Liver (tissue), 9 donors: ENCODE data around the gene MED14. TPM values are rescaled to one million over a fixed set of nuclear protein-coding genes. Genes with fewer than 3 reads are reported as not detected.

ENCODE experiments used
- DNase-seq: peaks from one replicate; pipeline ENCODE4 v3.0.0-alpha.2; 2017; ENCODE audit warnings: low spot score
- H3K27ac ChIP-seq, 2 donors: one replicate each; pipeline ENCODE4 v1.7.0; 2013; ENCODE audit warnings: inconsistent platforms in 2 of 2, low read length in 2 of 2, control low read depth in 1 of 2, low read depth in 1 of 2, mild to moderate bottlenecking in 1 of 2
- H3K27me3 ChIP-seq, 4 donors: one replicate each; pipeline versions ENCODE4 v1.6.1 to v1.7.0; 2013; ENCODE audit warnings: low read length in 3 of 4, inconsistent platforms in 1 of 4, mild to moderate bottlenecking in 1 of 4, moderate library complexity in 1 of 4; ENCODE audit not compliant: control insufficient read depth in 4 of 4, insufficient read depth in 4 of 4
- H3K36me3 ChIP-seq, 4 donors: one replicate each; pipeline versions ENCODE4 v1.6.1 to v1.7.0; 2013; ENCODE audit warnings: low read length in 3 of 4, mild to moderate bottlenecking in 3 of 4, low read depth in 1 of 4, moderate library complexity in 1 of 4; ENCODE audit not compliant: control insufficient read depth in 4 of 4, insufficient read depth in 3 of 4
- H3K4me1 ChIP-seq, 4 donors: one replicate each; pipeline versions ENCODE4 v1.6.1 to v1.7.0; 2013; ENCODE audit warnings: low read length in 3 of 4, mild to moderate bottlenecking in 3 of 4, moderate library complexity in 1 of 4; ENCODE audit not compliant: control insufficient read depth in 4 of 4, insufficient read depth in 4 of 4
- H3K4me3 ChIP-seq, 3 donors: one replicate each; pipeline versions ENCODE4 v1.6.1 to v1.7.0; 2013; ENCODE audit warnings: low read length in 3 of 3, control low read depth in 1 of 3, low read depth in 1 of 3, mild to moderate bottlenecking in 1 of 3
- H3K9ac ChIP-seq, 2 donors: one replicate each; pipeline ENCODE4 v1.7.0; 2013; ENCODE audit warnings: low read length in 2 of 2, mild to moderate bottlenecking in 2 of 2, moderate library complexity in 2 of 2, control low read depth in 1 of 2, low read depth in 1 of 2
- H3K9me3 ChIP-seq, 4 donors: one replicate each; pipeline versions ENCODE4 v1.6.1 to v1.7.0; 2013; ENCODE audit warnings: low read length in 3 of 4; ENCODE audit not compliant: control insufficient read depth in 4 of 4
- ATF3 ChIP-seq: IDR thresholded peaks from 2 replicates; pipeline ENCODE4 v1.6.1; 2016; ENCODE audit warnings: antibody characterized with exemption
- CTCF ChIP-seq: fragments of 150-350 bp; IDR thresholded peaks from 2 replicates; pipeline ENCODE4 v1.5.1; 2017; ENCODE audit warnings: improper control_type of control experiment, low read depth, low read length; ENCODE audit not compliant: missing input control
- EGR1 ChIP-seq, 2 donors: IDR thresholded peaks; 2 replicates each; pipeline ENCODE4 v1.6.1; 2016 to 2018; ENCODE audit warnings: antibody characterized with exemption in 2 of 2, low read depth in 2 of 2
- FOXA1 ChIP-seq: IDR thresholded peaks from 2 replicates; pipeline ENCODE4 v1.6.1; 2016; ENCODE audit warnings: antibody characterized with exemption
- FOXA2 ChIP-seq: IDR thresholded peaks from 2 replicates; pipeline ENCODE4 v1.6.1; 2016; ENCODE audit warnings: antibody characterized with exemption
- GABPA ChIP-seq, 2 donors: IDR thresholded peaks in 1 of 2; conservative IDR thresholded peaks in 1 of 2; 2 replicates each; pipeline ENCODE4 v1.6.1; 2016; ENCODE audit warnings: antibody characterized with exemption in 2 of 2, mild to moderate bottlenecking in 1 of 2, moderate library complexity in 1 of 2
- HNF4A ChIP-seq, 2 donors: conservative IDR thresholded peaks; 2 replicates each; pipeline ENCODE4 v1.6.1; 2016; ENCODE audit warnings: antibody characterized with exemption in 2 of 2, mild to moderate bottlenecking in 2 of 2
- HNF4G ChIP-seq: IDR thresholded peaks from 2 replicates; pipeline ENCODE4 v1.6.1; 2016; ENCODE audit warnings: antibody characterized with exemption
- JUND ChIP-seq, 2 donors: IDR thresholded peaks; 2 replicates each; pipeline ENCODE4 v1.6.1; 2016; ENCODE audit warnings: antibody characterized with exemption in 2 of 2
- NR2F2 ChIP-seq: IDR thresholded peaks from 2 replicates; pipeline ENCODE4 v1.6.1; 2016; ENCODE audit warnings: antibody characterized with exemption
- RAD21 ChIP-seq, 2 donors: IDR thresholded peaks; 2 replicates each; pipeline ENCODE4 v1.6.1; 2016; ENCODE audit warnings: antibody characterized with exemption in 2 of 2, mild to moderate bottlenecking in 2 of 2
- RXRA ChIP-seq, 2 donors: IDR thresholded peaks; 2 replicates each; pipeline ENCODE4 v1.6.1; 2017 to 2018; ENCODE audit warnings: antibody characterized with exemption in 2 of 2, mild to moderate bottlenecking in 1 of 2
- SP1 ChIP-seq: IDR thresholded peaks from 2 replicates; pipeline ENCODE4 v1.6.1; 2018; ENCODE audit warnings: antibody characterized with exemption, mild to moderate bottlenecking
- TAF1 ChIP-seq: conservative IDR thresholded peaks from 2 replicates; pipeline ENCODE4 v1.6.1; 2016; ENCODE audit warnings: antibody characterized with exemption, mild to moderate bottlenecking
- YY1 ChIP-seq: IDR thresholded peaks from 2 replicates; pipeline ENCODE4 v1.6.1; 2016; ENCODE audit warnings: antibody characterized with exemption, mild to moderate bottlenecking
- ZBTB33 ChIP-seq: IDR thresholded peaks from 2 replicates; pipeline ENCODE4 v1.6.1; 2016; ENCODE audit warnings: antibody characterized with exemption
- WGBS: extraction: QIAGEN DNeasy Blood & Tissue Kit; methylation state at CpG from one replicate; pipeline ENCODE4 v1.1.7; 2013; 5-methylcytosine and 5-hydroxymethylcytosine counted together
- polyA plus RNA-seq, 2 donors: library from polyadenylated mRNA; stranded (reverse) in 1 of 2; unstranded in 1 of 2; fragments of 200-250 nt in 1 of 2; fragments of >200 nt in 1 of 2; fragmentation: Nextera tagmentation in 1 of 2; extraction: Ambion mirVana in 1 of 2; gene quantifications; one replicate each; pipeline versions ENCODE4 v1.2.1 to v1.2.3, GENCODE V29; 2013 to 2015
- total RNA-seq, 2 donors: library from RNA; depleted of rRNA; stranded (reverse); fragments of >200 nt; gene quantifications; one replicate each; pipeline ENCODE4 v1.2.3, GENCODE V29; 2014
- TF ChIP-seq, protein P1 (sequence below): IDR thresholded peaks from 2 replicates; pipeline ENCODE4 v1.6.1; 2016; ENCODE audit warnings: antibody characterized with exemption, mild to moderate bottlenecking
- TF ChIP-seq, protein P2 (sequence below): IDR thresholded peaks from 2 replicates; pipeline ENCODE4 v1.6.1; 2016; ENCODE audit warnings: antibody characterized with exemption
- donor health status: healthy.
- donor health status: healthy.
- donor health status: healthy.
- donor health status: healthy.
- donor health status: healthy.

MED14 gene
- total and polyA plus RNA-seq, 4 donors, result 5.5 to 20.1 (median 7.0) TPM

GRCh38 chrX:40687169-40687568 is 48.2 kb downstream of the MED14 start:
- Histone ChIP-seq H3K4me3 (no peak overlapping the region), H3K9ac (no peak overlapping the region), H3K27me3 (no peaks in the 10 kb centered on the region), H3K9me3 (no peaks in the 10 kb centered on the region), H3K36me3 (peaks cover 0 to 21% (median 14%) of the 10 kb centered on the region in 4 donors), H3K27ac (no peak overlapping the region), H3K4me1 (peaks cover 0 to 1% (median 0%) of the 10 kb centered on the region in 4 donors)
- TF ChIP-seq SP1 (no peak), ATF3 (no peak), TAF1 (no peak), ZBTB33 (no peak), FOXA1 (no peak), YY1 (no peak), GABPA (IDR thresholded peaks at IDR 0.05 in 1 of 2, conservative IDR thresholded peaks at IDR 0.05 in 1 of 2) (no peak), JUND (IDR thresholded peaks at IDR 0.05) (no peak), CTCF (no peak), RXRA (IDR thresholded peaks at IDR 0.05) (no peak), HNF4A (conservative IDR thresholded peaks at IDR 0.05) (no peak), EGR1 (IDR thresholded peaks at IDR 0.05; ENCODE audit: low read depth in 2 of 2) (no peak), RAD21 (IDR thresholded peaks at IDR 0.05) (no peak), HNF4G (no peak), FOXA2 (no peak), NR2F2 (no peak)
- TF ChIP-seq, protein P1, sequence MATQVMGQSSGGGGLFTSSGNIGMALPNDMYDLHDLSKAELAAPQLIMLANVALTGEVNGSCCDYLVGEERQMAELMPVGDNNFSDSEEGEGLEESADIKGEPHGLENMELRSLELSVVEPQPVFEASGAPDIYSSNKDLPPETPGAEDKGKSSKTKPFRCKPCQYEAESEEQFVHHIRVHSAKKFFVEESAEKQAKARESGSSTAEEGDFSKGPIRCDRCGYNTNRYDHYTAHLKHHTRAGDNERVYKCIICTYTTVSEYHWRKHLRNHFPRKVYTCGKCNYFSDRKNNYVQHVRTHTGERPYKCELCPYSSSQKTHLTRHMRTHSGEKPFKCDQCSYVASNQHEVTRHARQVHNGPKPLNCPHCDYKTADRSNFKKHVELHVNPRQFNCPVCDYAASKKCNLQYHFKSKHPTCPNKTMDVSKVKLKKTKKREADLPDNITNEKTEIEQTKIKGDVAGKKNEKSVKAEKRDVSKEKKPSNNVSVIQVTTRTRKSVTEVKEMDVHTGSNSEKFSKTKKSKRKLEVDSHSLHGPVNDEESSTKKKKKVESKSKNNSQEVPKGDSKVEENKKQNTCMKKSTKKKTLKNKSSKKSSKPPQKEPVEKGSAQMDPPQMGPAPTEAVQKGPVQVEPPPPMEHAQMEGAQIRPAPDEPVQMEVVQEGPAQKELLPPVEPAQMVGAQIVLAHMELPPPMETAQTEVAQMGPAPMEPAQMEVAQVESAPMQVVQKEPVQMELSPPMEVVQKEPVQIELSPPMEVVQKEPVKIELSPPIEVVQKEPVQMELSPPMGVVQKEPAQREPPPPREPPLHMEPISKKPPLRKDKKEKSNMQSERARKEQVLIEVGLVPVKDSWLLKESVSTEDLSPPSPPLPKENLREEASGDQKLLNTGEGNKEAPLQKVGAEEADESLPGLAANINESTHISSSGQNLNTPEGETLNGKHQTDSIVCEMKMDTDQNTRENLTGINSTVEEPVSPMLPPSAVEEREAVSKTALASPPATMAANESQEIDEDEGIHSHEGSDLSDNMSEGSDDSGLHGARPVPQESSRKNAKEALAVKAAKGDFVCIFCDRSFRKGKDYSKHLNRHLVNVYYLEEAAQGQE, result no peak
- TF ChIP-seq, protein P2, sequence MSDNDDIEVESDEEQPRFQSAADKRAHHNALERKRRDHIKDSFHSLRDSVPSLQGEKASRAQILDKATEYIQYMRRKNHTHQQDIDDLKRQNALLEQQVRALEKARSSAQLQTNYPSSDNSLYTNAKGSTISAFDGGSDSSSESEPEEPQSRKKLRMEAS, result no peak
- 97% methylated on average over 3 of the region's 3 CpGs for WGBS
- DNase-seq, result no peak
